Measurements from ENCODE around the gene ISY1. TPM values are rescaled to one million over a fixed set of nuclear protein-coding genes. Genes with fewer than 3 reads are reported as not detected.

The ISY1 gene
- total RNA-seq, 1 donor from 2014 or later = 30.3 TPM

GRCh38 chr3:129119365-129120100 is 41.3 kb downstream of the ISY1 start:
- no peaks in the 10 kb centered on the region for H3K9me3 ChIP-seq
- intact Hi-C loops (cut with DNase I) = no loop called here
- H3K36me3 ChIP-seq = peaks cover 9% of the 10 kb centered on the region
- H3K27ac ChIP-seq = peak overlapping the region; percentile 89
- no peak for DNase-seq
- no peaks in the 10 kb centered on the region for H3K27me3 ChIP-seq
- ATAC-seq = no peak
- no peak for TF ChIP-seq CTCF (IDR thresholded peaks at IDR 0.05)
- H3K4me3 ChIP-seq = peak overlapping the region; percentile 64
- peaks cover 49% of the 10 kb centered on the region for H3K4me1 ChIP-seq

- Histone ChIP-seq H3K4me1 (peaks cover 49% of the 10 kb centered on the region), H3K36me3 (peaks cover 10% of the 10 kb centered on the region), H3K9me3 (no peaks in the 10 kb centered on the region), H3K27me3 (no peaks in the 10 kb centered on the region), H3K4me3 (peak overlapping the region; percentile 64), H3K27ac (peak overlapping the region; percentile 89)
- DNase-seq = no peak
- intact Hi-C loops (cut with DNase I) = no loop called here
- ATAC-seq = no peak
- no peak for TF ChIP-seq CTCF (IDR thresholded peaks at IDR 0.05)
Measured at GRCh38 chr3:129118745-129119144, 42.1 kb downstream of the ISY1 start.

- no peak for DNase-seq
Measured at GRCh38 chr3:129117134-129117533, 43.7 kb downstream of the ISY1 start.

GRCh38 chr3:129116482-129116946 is 44.3 kb downstream of the ISY1 start:
- Histone ChIP-seq H3K27ac (peak overlapping the region; percentile 53), H3K27me3 (no peaks in the 10 kb centered on the region), H3K4me1 (peaks cover 46% of the 10 kb centered on the region), H3K36me3 (peaks cover 14% of the 10 kb centered on the region), H3K4me3 (no peak overlapping the region), H3K9me3 (no peaks in the 10 kb centered on the region)
- intact Hi-C loops (cut with DNase I) = no loop called here
- DNase-seq = no peak
- no peak for TF ChIP-seq CTCF (IDR thresholded peaks at IDR 0.05)
- ATAC-seq = no peak

More at GRCh38 chr3:129117134-129117533, 43.7 kb downstream of the ISY1 start:
- Histone ChIP-seq H3K4me3 (no peak overlapping the region), H3K9me3 (no peaks in the 10 kb centered on the region), H3K36me3 (peaks cover 14% of the 10 kb centered on the region), H3K4me1 (peaks cover 46% of the 10 kb centered on the region), H3K27ac (peak overlapping the region; percentile 53), H3K27me3 (no peaks in the 10 kb centered on the region)
- no peak for TF ChIP-seq CTCF (IDR thresholded peaks at IDR 0.05)
- intact Hi-C loops (cut with DNase I) = no loop called here
- no peak for ATAC-seq

GRCh38 chr3:129114455-129114854 is 46.4 kb downstream of the ISY1 start:
- Histone ChIP-seq H3K27me3 (no peaks in the 10 kb centered on the region), H3K4me1 (peaks cover 38% of the 10 kb centered on the region), H3K4me3 (no peak overlapping the region), H3K36me3 (peaks cover 23% of the 10 kb centered on the region), H3K9me3 (no peaks in the 10 kb centered on the region), H3K27ac (no peak overlapping the region)
- ATAC-seq (no peak), DNase-seq (no peak)
- intact Hi-C loops (cut with DNase I) = no loop called here
- TF ChIP-seq CTCF (IDR thresholded peaks at IDR 0.05) = no peak

All from upper lobe of right lung (tissue), 1 donor.